GM12891 (cell line): ENCODE measurements around the gene RTL9.
"Not testable (repeated sequence)": the region's sequence is repeated elsewhere in the genome, so short reads cannot be mapped to it uniquely, and the experiment has no call there.

Experiments
- DNase-seq: peaks from one replicate; pipeline ENCODE4 v3.0.0; 2011; ENCODE audit warnings: low spot score; ENCODE audit not compliant: insufficient read length
- FAIRE-seq: peaks from 2 replicates; lab custom pipeline; 2011; peaks lifted over from hg19 to GRCh38; lab: Jason Lieb, UNC
- PAX5 ChIP-seq: IDR thresholded peaks from 2 replicates; pipeline ENCODE4 v1.6.1; 2011; ENCODE audit warnings: low read length, moderate library complexity, mild to moderate bottlenecking; ENCODE audit not compliant: insufficient read depth, severe bottlenecking
- POLR2A ChIP-seq: IDR thresholded peaks from 2 replicates; pipeline ENCODE4 v1.6.1; 2011; ENCODE audit warnings: low read depth, low read length, control low read depth
- POLR2AphosphoS5 ChIP-seq: IDR thresholded peaks from 2 replicates; pipeline ENCODE4 v1.6.1; 2011; ENCODE audit warnings: low read depth, low read length, control low read depth
- POU2F2 ChIP-seq: IDR thresholded peaks from 2 replicates; pipeline ENCODE4 v1.6.1; 2011; ENCODE audit warnings: low read depth, mild to moderate bottlenecking, control low read depth, low read length, moderate library complexity
- SPI1 ChIP-seq: IDR thresholded peaks from 2 replicates; pipeline ENCODE4 v1.6.1; 2011; ENCODE audit warnings: low read depth, low read length, control low read depth
- TAF1 ChIP-seq: IDR thresholded peaks from 2 replicates; pipeline ENCODE4 v1.6.1; 2011; ENCODE audit warnings: low read depth, low read length, control low read depth

RTL9 gene

GRCh38 chrX:110317820-110318663, 40.6 kb upstream of the RTL9 start, which contains the start of gene AMMECR1:
AMMECR1 (minus strand) TSS chrX:110318085; CDS start chrX:110318071, 14 bp downstream.
- FAIRE-seq = peak; percentile 98

GRCh38 chrX:110318664-110318968, 40.0 kb upstream of the RTL9 start:
- FAIRE-seq (no peak), DNase-seq (no peak)

More at GRCh38 chrX:110317820-110318663, 40.6 kb upstream of the RTL9 start, which contains the start of gene AMMECR1:
- DNase-seq = peak; percentile 46
- TF ChIP-seq TAF1 (peak; percentile 88), POLR2AphosphoS5 (peak; percentile 84), PAX5 (no peak), POU2F2 (no peak), SPI1 (no peak), POLR2A (peak; percentile 86)

GRCh38 chrX:110320381-110320987, 38.2 kb upstream of the RTL9 start:
- FAIRE-seq = peak; percentile 5
- no peak for DNase-seq
- TF ChIP-seq SPI1 (no peak), PAX5 (no peak), POLR2A (no peak), POU2F2 (no peak), TAF1 (no peak), POLR2AphosphoS5 (no peak)

More at GRCh38 chrX:110318664-110318968, 40.0 kb upstream of the RTL9 start:
- TF ChIP-seq PAX5 = no peak
- no peak for TF ChIP-seq POLR2A
- TF ChIP-seq TAF1 = no peak
- no peak for TF ChIP-seq POLR2AphosphoS5
- no peak for TF ChIP-seq POU2F2

GRCh38 chrX:110321081-110321480, 37.6 kb upstream of the RTL9 start:
- FAIRE-seq = no peak

GRCh38 chrX:110321670-110322069, 37.0 kb upstream of the RTL9 start:
- DNase-seq (no peak), FAIRE-seq (peak; percentile 77)
- TF ChIP-seq SPI1 (peak; percentile 82), TAF1 (no peak), POU2F2 (no peak)

More at GRCh38 chrX:110321081-110321480, 37.6 kb upstream of the RTL9 start:
- TF ChIP-seq TAF1 (no peak), POLR2AphosphoS5 (no peak), POU2F2 (no peak), PAX5 (no peak), POLR2A (no peak), SPI1 (no peak)
- no peak for DNase-seq

- TF ChIP-seq PAX5 (no peak), SPI1 (no peak), TAF1 (no peak)
- no peak for FAIRE-seq
- DNase-seq = no peak
Observed at GRCh38 chrX:110322603-110323002, 36.0 kb upstream of the RTL9 start.

GRCh38 chrX:110326712-110327111, 31.9 kb upstream of the RTL9 start:
- TF ChIP-seq PAX5 (no peak), TAF1 (no peak)
- DNase-seq = no peak
- no peak for FAIRE-seq

- no peak for FAIRE-seq
- no peak for DNase-seq
- no peak for TF ChIP-seq POLR2AphosphoS5
Observed at GRCh38 chrX:110327336-110327735, 31.3 kb upstream of the RTL9 start.

- not testable (repeated sequence) for FAIRE-seq
Observed at GRCh38 chrX:110328613-110329012, 30.0 kb upstream of the RTL9 start.

GRCh38 chrX:110331444-110332030, 27.1 kb upstream of the RTL9 start:
- peak; percentile 56 for TF ChIP-seq SPI1
- TF ChIP-seq POLR2A = no peak
- no peak for DNase-seq
- FAIRE-seq = peak; percentile 45

More at GRCh38 chrX:110328613-110329012, 30.0 kb upstream of the RTL9 start:
- not testable (repeated sequence) for DNase-seq

- not testable (repeated sequence) for FAIRE-seq
Observed at GRCh38 chrX:110333458-110333857, 25.2 kb upstream of the RTL9 start.

More at GRCh38 chrX:110333458-110333857, 25.2 kb upstream of the RTL9 start:
- not testable (repeated sequence) for DNase-seq
